ENCODE data around the gene GOLT1A. TPM values are rescaled to one million over a fixed set of nuclear protein-coding genes. Genes with fewer than 3 reads are reported as not detected.

GOLT1A gene
- total and polyA plus RNA-seq, 3 experiments from 2014 or later = not detected

- Mint-ChIP-seq H3K9me3 (peaks cover 3 to 20% (median 12%) of the 10 kb centered on the region in 5 donors), H3K27me3 (peaks cover 14 to 17% of the 10 kb centered on the region in 2 donors), H3K27ac (no peak overlapping the region), H3K4me1 (no peaks in the 10 kb centered on the region), H3K36me3 (peaks cover 0 to 19% (median 0%) of the 10 kb centered on the region in 3 donors), H3K4me3 (no peak overlapping the region)
- ChIA-PET POLR2A (no interaction called here), CTCF (interaction anchor here (1.2 kb wide), 1 partner anchor 30 kb away, joined by 3 read pairs; no protein-coding TSS in a partner anchor)
- Histone ChIP-seq H3K4me3 (ENCODE audit: low read length) (no peak overlapping the region), H3K4me1 (ENCODE audit: insufficient read depth, low read length) (no peaks in the 10 kb centered on the region), H3K9me3 (ENCODE audit: low read length) (peaks cover 8% of the 10 kb centered on the region), H3K27me3 (ENCODE audit: insufficient read depth, low read length, poor library complexity, severe bottlenecking) (no peaks in the 10 kb centered on the region), H3K27ac (ENCODE audit: low read depth, low read length) (no peak overlapping the region), H3K36me3 (ENCODE audit: insufficient read depth, low read length) (no peaks in the 10 kb centered on the region)
- DNase-seq = no peak
Observed at GRCh38 chr1:204177133-204177532, 36.7 kb downstream of the GOLT1A start.

DNA sequence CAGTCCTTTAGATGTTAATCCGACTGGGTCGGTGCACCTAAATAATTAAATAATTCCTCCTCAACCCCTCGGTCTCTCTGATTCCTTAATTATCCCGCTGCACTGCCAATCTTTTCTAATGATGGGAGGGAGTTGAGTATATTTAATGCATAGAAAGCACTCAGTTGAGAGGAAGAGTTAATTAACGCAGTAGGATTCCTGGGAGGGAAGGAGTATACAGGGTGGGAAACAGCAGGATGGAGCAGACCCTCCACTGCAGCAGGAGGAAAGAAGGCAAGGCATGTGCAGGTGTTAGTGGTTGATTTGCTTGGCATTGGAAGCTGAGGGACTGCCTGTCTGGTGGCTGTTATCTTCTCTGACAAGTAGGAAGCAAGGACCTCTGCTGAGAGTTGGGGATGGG, 37.7 kb downstream of the GOLT1A start:
- Histone ChIP-seq H3K9me3 (ENCODE audit: low read length) (peaks cover 15% of the 10 kb centered on the region), H3K4me1 (ENCODE audit: insufficient read depth, low read length) (no peaks in the 10 kb centered on the region), H3K27me3 (ENCODE audit: insufficient read depth, low read length, poor library complexity, severe bottlenecking) (no peaks in the 10 kb centered on the region), H3K36me3 (ENCODE audit: insufficient read depth, low read length) (no peaks in the 10 kb centered on the region), H3K27ac (ENCODE audit: low read depth, low read length) (no peak overlapping the region), H3K4me3 (ENCODE audit: low read length) (no peak overlapping the region)
- Mint-ChIP-seq H3K36me3 (peaks cover 0 to 24% (median 0%) of the 10 kb centered on the region in 3 donors), H3K4me1 (no peaks in the 10 kb centered on the region), H3K4me3 (no peak overlapping the region), H3K27me3 (peaks cover 11 to 17% of the 10 kb centered on the region in 2 donors), H3K27ac (no peak overlapping the region), H3K9me3 (peaks cover 8 to 30% (median 20%) of the 10 kb centered on the region in 5 donors)
- ChIA-PET CTCF (interaction anchor here (1.2 kb wide), 1 partner anchor 31 kb away, joined by 3 read pairs; no protein-coding TSS in a partner anchor), POLR2A (no interaction called here)
- DNase-seq = no peak

DNA sequence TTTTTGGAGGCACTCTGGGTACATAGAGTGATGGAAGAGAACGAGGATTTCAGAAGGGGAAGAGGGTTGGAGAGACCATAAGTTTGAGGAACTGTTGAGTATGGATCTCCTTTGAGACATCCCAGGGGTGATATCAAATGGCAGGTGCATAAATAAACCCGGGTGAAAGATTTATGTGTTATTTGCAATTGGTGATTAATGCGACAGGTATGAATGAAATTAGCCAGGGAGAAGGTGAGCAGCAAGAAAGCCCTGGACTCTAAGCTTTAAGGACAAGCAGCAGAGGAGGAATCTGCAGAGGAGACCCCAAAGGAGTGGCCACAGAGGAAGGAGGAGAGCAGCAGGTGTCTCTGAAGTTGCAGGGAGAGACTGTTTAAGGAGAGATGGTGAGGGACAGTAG, 38.8 kb downstream of the GOLT1A start:
- no peaks in the 10 kb centered on the region for H3K36me3 ChIP-seq (ENCODE audit: insufficient read depth, low read length)
- ChIA-PET POLR2A (no interaction called here), CTCF (no interaction called here)
- peaks cover 0 to 29% (median 0%) of the 10 kb centered on the region in 3 donors for H3K36me3 Mint-ChIP-seq
- H3K4me3 ChIP-seq (ENCODE audit: low read length) = no peak overlapping the region
- H3K27ac Mint-ChIP-seq = no peak overlapping the region
- H3K4me1 ChIP-seq (ENCODE audit: insufficient read depth, low read length) = no peaks in the 10 kb centered on the region
- H3K9me3 ChIP-seq (ENCODE audit: low read length) = peaks cover 24% of the 10 kb centered on the region
- H3K4me3 Mint-ChIP-seq = no peak overlapping the region
- no peaks in the 10 kb centered on the region for H3K27me3 ChIP-seq (ENCODE audit: insufficient read depth, low read length, poor library complexity, severe bottlenecking)
- H3K9me3 Mint-ChIP-seq = peaks cover 17 to 40% (median 30%) of the 10 kb centered on the region in 5 donors
- H3K4me1 Mint-ChIP-seq = no peaks in the 10 kb centered on the region
- H3K27me3 Mint-ChIP-seq = peaks cover 11 to 17% of the 10 kb centered on the region in 2 donors
- no peak for DNase-seq
- no peak overlapping the region for H3K27ac ChIP-seq (ENCODE audit: low read depth, low read length)

GRCh38 chr1:204172404-204173029, 41.3 kb downstream of the GOLT1A start:
- H3K4me1 ChIP-seq (ENCODE audit: insufficient read depth, low read length) = no peaks in the 10 kb centered on the region
- H3K27me3 ChIP-seq (ENCODE audit: insufficient read depth, low read length, poor library complexity, severe bottlenecking) = no peaks in the 10 kb centered on the region
- CTCF ChIA-PET = interaction anchor here (0.9 to 2.1 kb wide), 2 partner anchors 10 to 191 kb away, joined by 3 to 14 read pairs; no protein-coding TSS in a partner anchor
- H3K4me1 Mint-ChIP-seq = no peaks in the 10 kb centered on the region
- H3K27me3 Mint-ChIP-seq = peaks cover 10% of the 10 kb centered on the region in 2 donors
- no peaks in the 10 kb centered on the region for H3K36me3 ChIP-seq (ENCODE audit: insufficient read depth, low read length)
- no peak overlapping the region for H3K4me3 Mint-ChIP-seq
- peaks cover 44% of the 10 kb centered on the region for H3K9me3 ChIP-seq (ENCODE audit: low read length)
- DNase-seq = no peak
- no peak overlapping the region for H3K27ac Mint-ChIP-seq
- POLR2A ChIA-PET = no interaction called here
- no peak overlapping the region for H3K4me3 ChIP-seq (ENCODE audit: low read length)
- peaks cover 0 to 32% (median 0%) of the 10 kb centered on the region in 3 donors for H3K36me3 Mint-ChIP-seq
- H3K27ac ChIP-seq (ENCODE audit: low read depth, low read length) = no peak overlapping the region
- peaks cover 19 to 60% (median 53%) of the 10 kb centered on the region in 5 donors for H3K9me3 Mint-ChIP-seq

DNA sequence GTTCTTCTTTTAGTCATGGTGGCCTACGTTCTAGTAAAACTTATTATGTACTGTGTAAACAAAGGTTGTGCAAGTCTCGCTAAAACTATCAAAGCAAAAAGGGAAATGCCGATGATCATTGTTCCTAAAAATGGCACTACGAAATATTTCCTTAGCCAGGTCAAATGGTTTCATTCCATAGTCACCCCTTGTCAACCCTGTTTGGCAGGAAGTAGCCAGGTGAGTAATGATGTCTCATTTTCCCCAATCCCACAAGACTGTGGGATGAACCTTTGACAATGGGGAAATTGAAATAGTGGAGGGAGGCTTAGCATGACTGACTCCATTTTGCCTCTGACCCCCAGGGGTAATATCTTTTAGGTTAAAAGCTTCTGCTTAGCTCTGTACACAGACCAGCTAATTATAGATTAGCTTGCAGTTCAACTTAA, 42.0 kb downstream of the GOLT1A start:
- H3K9me3 Mint-ChIP-seq = peaks cover 19 to 67% (median 58%) of the 10 kb centered on the region in 5 donors
- H3K27ac ChIP-seq (ENCODE audit: low read depth, low read length) = no peak overlapping the region
- H3K27me3 ChIP-seq (ENCODE audit: insufficient read depth, low read length, poor library complexity, severe bottlenecking) = no peaks in the 10 kb centered on the region
- no peak overlapping the region for H3K27ac Mint-ChIP-seq
- ChIA-PET POLR2A (no interaction called here), CTCF (interaction anchor here (2.1 kb wide), 1 partner anchor 9 kb away, joined by 14 read pairs; no protein-coding TSS in a partner anchor)
- no peak for DNase-seq
- H3K36me3 ChIP-seq (ENCODE audit: insufficient read depth, low read length) = no peaks in the 10 kb centered on the region
- peaks cover 0 to 36% (median 0%) of the 10 kb centered on the region in 3 donors for H3K36me3 Mint-ChIP-seq
- no peak overlapping the region for H3K4me3 Mint-ChIP-seq
- H3K4me3 ChIP-seq (ENCODE audit: low read length) = no peak overlapping the region
- peaks cover 44% of the 10 kb centered on the region for H3K9me3 ChIP-seq (ENCODE audit: low read length)
- no peaks in the 10 kb centered on the region for H3K4me1 ChIP-seq (ENCODE audit: insufficient read depth, low read length)
- peaks cover 8 to 10% of the 10 kb centered on the region in 2 donors for H3K27me3 Mint-ChIP-seq
- H3K4me1 Mint-ChIP-seq = no peaks in the 10 kb centered on the region

DNA sequence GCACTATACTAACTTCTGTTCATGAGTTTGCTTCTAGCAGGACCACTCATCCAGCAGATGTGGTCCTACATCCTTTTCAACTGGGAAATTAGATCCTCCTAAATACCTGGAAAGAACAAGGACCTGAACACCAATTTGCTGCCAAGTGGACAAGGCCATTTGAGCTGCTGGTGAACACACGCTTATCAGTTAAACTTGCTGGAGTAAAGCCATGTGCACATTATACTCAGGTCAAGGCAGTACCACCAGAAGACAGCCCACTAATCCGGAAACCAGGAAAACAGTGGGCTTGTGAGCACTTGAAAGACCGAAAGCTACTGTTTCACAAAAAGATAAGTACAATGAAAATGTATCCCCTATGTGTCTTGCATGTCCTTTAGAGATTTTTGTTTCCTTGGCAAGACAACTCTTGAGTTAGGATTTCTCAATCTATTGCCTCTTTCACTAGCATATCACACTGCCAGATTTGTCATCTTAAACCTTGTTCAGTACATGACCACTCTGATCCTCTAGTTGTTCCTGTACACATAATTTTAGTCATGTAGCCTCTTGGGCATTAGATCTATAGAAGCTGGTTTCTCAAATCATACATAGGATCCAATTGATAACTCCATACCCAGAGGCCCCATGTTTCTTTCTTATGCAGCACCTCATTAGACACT, 43.2 kb downstream of the GOLT1A start:
- Mint-ChIP-seq H3K27me3 (peaks cover 8 to 10% of the 10 kb centered on the region in 2 donors), H3K9me3 (peaks cover 19 to 67% (median 58%) of the 10 kb centered on the region in 5 donors)

GRCh38 chr1:204169858-204170257, 43.9 kb downstream of the GOLT1A start:
- peaks cover 19 to 67% (median 58%) of the 10 kb centered on the region in 5 donors for H3K9me3 Mint-ChIP-seq
- H3K4me1 Mint-ChIP-seq = no peaks in the 10 kb centered on the region
- Histone ChIP-seq H3K27me3 (ENCODE audit: insufficient read depth, low read length, poor library complexity, severe bottlenecking) (no peaks in the 10 kb centered on the region), H3K9me3 (ENCODE audit: low read length) (peaks cover 44% of the 10 kb centered on the region), H3K4me1 (ENCODE audit: insufficient read depth, low read length) (no peaks in the 10 kb centered on the region), H3K36me3 (ENCODE audit: insufficient read depth, low read length) (no peaks in the 10 kb centered on the region), H3K4me3 (ENCODE audit: low read length) (no peak overlapping the region), H3K27ac (ENCODE audit: low read depth, low read length) (no peak overlapping the region)
- ChIA-PET CTCF (interaction anchor here (1.2 kb wide), 1 partner anchor 10 kb away, joined by 4 read pairs; no protein-coding TSS in a partner anchor), POLR2A (no interaction called here)
- H3K36me3 Mint-ChIP-seq = peaks cover 0 to 36% (median 0%) of the 10 kb centered on the region in 3 donors
- no peak overlapping the region for H3K4me3 Mint-ChIP-seq
- DNase-seq = no peak
- H3K27ac Mint-ChIP-seq = no peak overlapping the region
- H3K27me3 Mint-ChIP-seq = peaks cover 8 to 14% of the 10 kb centered on the region in 2 donors

More for the DNA sequence above, 43.2 kb downstream of the GOLT1A start:
- Mint-ChIP-seq H3K36me3 (peaks cover 0 to 36% (median 0%) of the 10 kb centered on the region in 3 donors), H3K4me1 (no peaks in the 10 kb centered on the region), H3K4me3 (no peak overlapping the region), H3K27ac (no peak overlapping the region)
- CTCF ChIA-PET = interaction anchor here (2.1 kb wide), 1 partner anchor 8 kb away, joined by 14 read pairs; no protein-coding TSS in a partner anchor
- Histone ChIP-seq H3K36me3 (ENCODE audit: insufficient read depth, low read length) (no peaks in the 10 kb centered on the region), H3K9me3 (ENCODE audit: low read length) (peaks cover 44% of the 10 kb centered on the region), H3K4me3 (ENCODE audit: low read length) (no peak overlapping the region), H3K27ac (ENCODE audit: low read depth, low read length) (no peak overlapping the region), H3K27me3 (ENCODE audit: insufficient read depth, low read length, poor library complexity, severe bottlenecking) (no peaks in the 10 kb centered on the region), H3K4me1 (ENCODE audit: insufficient read depth, low read length) (no peaks in the 10 kb centered on the region)
- DNase-seq = no peak
- POLR2A ChIA-PET = no interaction called here

- H3K27ac ChIP-seq (ENCODE audit: low read depth, low read length) = no peak overlapping the region
- no peaks in the 10 kb centered on the region for H3K4me1 ChIP-seq (ENCODE audit: insufficient read depth, low read length)
- Mint-ChIP-seq H3K27me3 (peaks cover 6 to 7% of the 10 kb centered on the region in 2 donors), H3K4me3 (no peak overlapping the region), H3K4me1 (no peaks in the 10 kb centered on the region), H3K9me3 (peaks cover 19 to 54% (median 52%) of the 10 kb centered on the region in 5 donors), H3K36me3 (peaks cover 0 to 21% (median 0%) of the 10 kb centered on the region in 3 donors), H3K27ac (no peak overlapping the region)
- CTCF ChIA-PET = interaction anchor here (1.2 to 1.9 kb wide), 2 partner anchors 11 to 196 kb away, joined by 3 to 8 read pairs; no protein-coding TSS in a partner anchor
- DNase-seq = no peak
- H3K27me3 ChIP-seq (ENCODE audit: insufficient read depth, low read length, poor library complexity, severe bottlenecking) = no peaks in the 10 kb centered on the region
- H3K36me3 ChIP-seq (ENCODE audit: insufficient read depth, low read length) = no peaks in the 10 kb centered on the region
- no peak overlapping the region for H3K4me3 ChIP-seq (ENCODE audit: low read length)
- POLR2A ChIA-PET = no interaction called here
- H3K9me3 ChIP-seq (ENCODE audit: low read length) = peaks cover 42% of the 10 kb centered on the region
Observed at GRCh38 chr1:204167730-204168129, 46.1 kb downstream of the GOLT1A start.

All from CD8-positive, alpha-beta memory T cell (primary cell).